H7 (cell line): Measurements from ENCODE around the gene TUT4. TPM values are rescaled to one million over a fixed set of nuclear protein-coding genes. Genes with fewer than 3 reads are reported as not detected.

Source experiments
- DNase-seq: peaks from one replicate; pipeline ENCODE4 v3.0.0; 2012
- H3K27me3 ChIP-seq: 2 replicates; pipeline ENCODE4 v1.6.0; 2011; ENCODE audit warnings: mild to moderate bottlenecking, low read length; ENCODE audit not compliant: control insufficient read depth, insufficient read depth
- H3K36me3 ChIP-seq: replicated peaks from 2 replicates; pipeline ENCODE4 v1.5.1; 2011; ENCODE audit warnings: low read length; ENCODE audit not compliant: control insufficient read depth, insufficient read depth
- H3K4me3 ChIP-seq: 2 replicates; pipeline ENCODE4 v1.5.1; 2011; ENCODE audit warnings: low read depth, mild to moderate bottlenecking, control low read depth, low read length, moderate library complexity; ENCODE audit not compliant: insufficient read depth
- total RNA-seq: library from RNA; depleted of rRNA; stranded (reverse); fragments of >200 nt; shearing (Covaris generic); gene quantifications from 2 replicates; pipeline ENCODE4 v1.2.3, GENCODE V29; 2014

The TUT4 gene
- total RNA-seq, 1 experiment from 2014 or later: 52.4 TPM

- no peak for DNase-seq
- Histone ChIP-seq H3K27me3 (no peaks in the 10 kb centered on the region), H3K36me3 (no peaks in the 10 kb centered on the region), H3K4me3 (no peak overlapping the region)
Observed at GRCh38 chr1:52532731-52533327, 20.1 kb downstream of the TUT4 start.

DNA sequence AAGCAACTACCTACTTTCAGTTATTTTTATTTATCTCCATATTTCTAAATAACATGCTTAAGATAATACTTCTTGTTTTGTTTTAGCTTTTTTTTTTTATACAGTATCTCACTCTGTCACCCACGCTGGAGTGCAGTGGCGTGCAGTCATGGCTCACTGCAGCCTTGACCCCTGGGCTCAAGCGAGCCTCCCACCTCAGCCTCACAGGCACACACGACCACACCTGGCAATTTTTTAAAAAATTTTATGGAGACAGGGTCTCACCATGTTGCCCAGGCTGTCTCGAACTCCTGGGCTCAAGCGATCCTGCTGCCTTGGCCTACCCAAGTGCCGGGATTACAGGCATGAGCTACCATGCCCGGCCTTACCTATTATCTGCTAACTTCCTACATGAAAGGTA, 20.6 kb downstream of the TUT4 start:
- DNase-seq: no peak
- no peaks in the 10 kb centered on the region for H3K27me3 ChIP-seq
- H3K4me3 ChIP-seq: no peak overlapping the region
- no peaks in the 10 kb centered on the region for H3K36me3 ChIP-seq

GRCh38 chr1:52531249-52531872, 21.5 kb downstream of the TUT4 start:
- no peaks in the 10 kb centered on the region for H3K36me3 ChIP-seq
- H3K27me3 ChIP-seq: no peaks in the 10 kb centered on the region
- DNase-seq: no peak
- H3K4me3 ChIP-seq: no peak overlapping the region

- H3K4me3 ChIP-seq: no peak overlapping the region
- no peak for DNase-seq
- H3K27me3 ChIP-seq: no peaks in the 10 kb centered on the region
- no peaks in the 10 kb centered on the region for H3K36me3 ChIP-seq
Observed at GRCh38 chr1:52530563-52531144, 22.2 kb downstream of the TUT4 start.

- DNase-seq: no peak
- H3K36me3 ChIP-seq: peaks cover 1% of the 10 kb centered on the region; the same call in 1 of the 2 replicates
Observed at GRCh38 chr1:52523376-52523775, 29.5 kb downstream of the TUT4 start.

DNA sequence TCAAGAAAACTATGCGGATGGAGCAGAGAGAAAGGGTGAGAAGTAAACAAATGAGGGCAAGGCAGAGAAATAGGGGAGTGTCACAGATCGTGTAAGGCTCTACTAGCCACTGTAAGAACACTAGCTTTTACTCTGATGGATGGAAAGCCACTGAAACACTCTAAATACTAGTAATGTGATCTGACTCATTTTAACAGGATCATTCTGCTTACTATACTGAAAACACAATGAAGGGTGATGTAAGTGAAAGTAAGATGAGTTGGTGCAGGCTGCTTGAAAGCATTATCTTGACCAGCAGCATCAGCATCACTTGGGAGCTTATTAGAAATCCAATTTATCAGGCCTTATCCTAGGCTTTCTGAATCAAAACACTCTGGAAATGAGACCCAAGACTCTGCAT, 32.7 kb downstream of the TUT4 start:
- H3K36me3 ChIP-seq: peaks cover 3% of the 10 kb centered on the region
- no peak overlapping the region for H3K4me3 ChIP-seq
- no peaks in the 10 kb centered on the region for H3K27me3 ChIP-seq
- DNase-seq: no peak

More at GRCh38 chr1:52523376-52523775, 29.5 kb downstream of the TUT4 start:
- H3K27me3 ChIP-seq: no peaks in the 10 kb centered on the region
- H3K4me3 ChIP-seq: no peak overlapping the region

DNA sequence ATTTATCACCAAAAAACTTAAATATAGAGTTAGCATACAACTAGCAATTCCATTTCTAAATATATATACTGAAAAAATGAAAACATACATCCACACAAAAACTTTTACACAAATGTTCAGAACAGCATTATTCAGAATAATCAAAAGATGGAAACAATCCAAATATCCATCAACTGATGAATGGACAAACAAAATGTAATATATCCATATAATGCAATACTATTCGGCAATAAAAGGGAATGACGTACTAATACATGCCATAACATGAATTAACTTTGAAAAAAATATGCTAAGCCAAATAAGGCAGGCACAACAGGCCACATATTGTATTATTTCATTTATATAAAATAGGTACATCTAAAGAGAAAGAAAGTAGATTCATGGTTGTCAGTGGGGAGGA, 33.9 kb downstream of the TUT4 start:
- no peak overlapping the region for H3K4me3 ChIP-seq
- no peaks in the 10 kb centered on the region for H3K27me3 ChIP-seq
- peaks cover 2% of the 10 kb centered on the region for H3K36me3 ChIP-seq
- no peak for DNase-seq

GRCh38 chr1:52511851-52512615, 40.9 kb downstream of the TUT4 start:
- H3K27me3 ChIP-seq: no peaks in the 10 kb centered on the region
- DNase-seq: no peak
- no peak overlapping the region for H3K4me3 ChIP-seq
- H3K36me3 ChIP-seq: peaks cover 2% of the 10 kb centered on the region

- no peak for DNase-seq
- Histone ChIP-seq H3K36me3 (peaks cover 2% of the 10 kb centered on the region), H3K27me3 (no peaks in the 10 kb centered on the region), H3K4me3 (no peak overlapping the region)
Observed at GRCh38 chr1:52511439-52511838, 41.5 kb downstream of the TUT4 start.

DNA sequence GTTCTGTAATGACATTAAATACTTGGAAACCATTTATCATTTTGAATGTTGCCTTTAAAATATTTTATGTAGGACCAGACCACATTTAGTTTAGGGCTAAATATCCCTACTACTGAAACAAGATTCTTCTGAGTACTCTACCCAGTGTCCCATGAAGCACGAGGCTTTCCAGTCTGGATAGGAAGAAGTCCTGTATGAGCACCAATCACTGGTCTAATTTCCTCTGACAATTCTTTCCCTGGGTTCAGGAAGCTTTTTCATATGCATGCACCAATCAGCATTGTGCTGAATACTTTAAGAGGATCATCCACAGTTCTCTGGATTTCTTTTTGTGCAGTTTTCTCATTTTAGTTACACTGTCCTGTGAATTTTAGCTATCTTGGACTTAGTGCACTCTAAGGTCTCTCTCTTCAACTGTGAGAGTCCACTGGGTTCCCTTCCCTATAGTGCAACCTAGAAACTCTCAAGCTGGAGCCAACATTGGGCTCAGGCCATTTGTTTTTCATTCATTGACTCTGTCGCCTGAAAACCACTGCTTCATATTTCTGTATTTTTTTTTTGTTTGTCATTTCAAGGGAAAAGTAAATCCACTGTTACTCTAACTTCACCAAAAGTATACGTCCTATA, 45.9 kb downstream of the TUT4 start:
- Histone ChIP-seq H3K4me3 (no peak overlapping the region), H3K27me3 (no peaks in the 10 kb centered on the region), H3K36me3 (no peaks in the 10 kb centered on the region; the same call in 1 of the 2 replicates)
- no peak for DNase-seq

DNA sequence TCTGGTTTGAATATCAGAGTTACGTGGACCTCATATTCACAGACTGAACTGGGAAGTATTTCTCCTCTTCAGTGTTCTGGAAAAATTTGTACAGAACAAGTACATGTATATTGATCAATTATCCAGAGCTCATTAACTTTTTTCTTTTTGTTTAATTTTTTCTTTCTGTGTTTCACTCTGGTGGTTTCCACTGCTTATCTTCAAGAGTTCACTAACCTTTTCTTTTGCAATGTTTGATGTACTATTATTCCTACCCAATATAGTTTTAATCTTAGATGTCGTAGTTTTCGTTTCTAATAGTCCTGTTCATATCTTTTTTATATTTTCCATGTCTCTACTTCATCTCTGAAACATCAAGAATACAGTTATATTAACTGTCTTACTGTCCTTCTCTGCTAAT, 46.5 kb downstream of the TUT4 start:
- Histone ChIP-seq H3K27me3 (no peaks in the 10 kb centered on the region), H3K4me3 (no peak overlapping the region), H3K36me3 (no peaks in the 10 kb centered on the region; the same call in 1 of the 2 replicates)
- no peak for DNase-seq

DNA sequence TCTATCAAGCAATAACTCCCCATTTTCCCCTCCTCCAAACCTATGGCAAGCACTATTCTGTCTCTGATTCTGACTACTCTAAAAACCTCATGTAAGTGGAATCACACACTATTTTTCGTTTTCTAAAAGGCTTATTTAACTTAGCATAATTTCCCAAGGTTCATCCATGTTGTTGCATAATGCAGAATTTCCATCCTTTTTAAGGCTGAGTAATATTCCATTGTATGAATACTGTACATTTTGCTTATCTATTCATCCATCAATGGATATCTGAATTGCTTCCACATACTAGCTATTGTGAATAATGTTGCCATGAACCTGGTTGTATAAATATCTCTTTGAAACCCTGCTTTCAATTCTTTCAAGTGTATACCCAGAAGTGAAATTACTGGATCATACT, 48.2 kb downstream of the TUT4 start:
- no peaks in the 10 kb centered on the region for H3K36me3 ChIP-seq
- no peaks in the 10 kb centered on the region for H3K27me3 ChIP-seq
- no peak overlapping the region for H3K4me3 ChIP-seq
- DNase-seq: no peak

DNA sequence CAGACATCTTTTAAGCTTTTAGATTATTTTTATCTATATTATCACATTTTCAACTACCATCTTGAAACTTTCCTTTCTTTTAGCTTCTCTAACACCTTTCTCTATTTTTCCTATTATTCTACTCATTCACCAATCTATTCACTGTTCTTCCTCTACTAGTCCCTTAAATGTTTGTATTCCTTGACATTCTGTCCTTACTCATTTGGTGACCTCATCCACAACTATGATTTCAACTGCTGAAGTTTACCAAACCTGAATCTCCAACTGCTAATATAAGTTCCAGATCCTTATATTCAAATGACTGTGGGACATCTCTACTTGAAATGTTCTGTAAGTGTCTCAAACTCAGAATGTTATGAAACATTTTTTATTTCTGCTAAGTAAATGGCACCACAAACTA, 49.2 kb downstream of the TUT4 start:
- H3K36me3 ChIP-seq: no peaks in the 10 kb centered on the region
- no peak for DNase-seq
- H3K4me3 ChIP-seq: no peak overlapping the region
- H3K27me3 ChIP-seq: no peaks in the 10 kb centered on the region

GRCh38 chr1:52502789-52503188, 50.1 kb downstream of the TUT4 start:
- no peaks in the 10 kb centered on the region for H3K36me3 ChIP-seq

More at GRCh38 chr1:52502789-52503188, 50.1 kb downstream of the TUT4 start:
- no peak for DNase-seq
- no peaks in the 10 kb centered on the region for H3K27me3 ChIP-seq
- H3K4me3 ChIP-seq: no peak overlapping the region
